Glomerular endothelial cell (primary cell): ENCODE measurements around the gene GPS1. TPM values are rescaled to one million over a fixed set of nuclear protein-coding genes. Genes with fewer than 3 reads are reported as not detected.

ENCODE experiments used
- DNase-seq: peaks from one replicate; pipeline ENCODE4 v3.0.0-alpha.2; 2011; ENCODE audit warnings: low read depth, low spot score; ENCODE audit errors: extremely low read depth
- total RNA-seq: library from RNA; depleted of rRNA; stranded (reverse); fragments of >200 nt; gene quantifications from 2 replicates; pipeline ENCODE4 v1.2.3, GENCODE V29; 2015

Gene GPS1
- total RNA-seq, 1 donor from 2014 or later: 139 TPM

DNA sequence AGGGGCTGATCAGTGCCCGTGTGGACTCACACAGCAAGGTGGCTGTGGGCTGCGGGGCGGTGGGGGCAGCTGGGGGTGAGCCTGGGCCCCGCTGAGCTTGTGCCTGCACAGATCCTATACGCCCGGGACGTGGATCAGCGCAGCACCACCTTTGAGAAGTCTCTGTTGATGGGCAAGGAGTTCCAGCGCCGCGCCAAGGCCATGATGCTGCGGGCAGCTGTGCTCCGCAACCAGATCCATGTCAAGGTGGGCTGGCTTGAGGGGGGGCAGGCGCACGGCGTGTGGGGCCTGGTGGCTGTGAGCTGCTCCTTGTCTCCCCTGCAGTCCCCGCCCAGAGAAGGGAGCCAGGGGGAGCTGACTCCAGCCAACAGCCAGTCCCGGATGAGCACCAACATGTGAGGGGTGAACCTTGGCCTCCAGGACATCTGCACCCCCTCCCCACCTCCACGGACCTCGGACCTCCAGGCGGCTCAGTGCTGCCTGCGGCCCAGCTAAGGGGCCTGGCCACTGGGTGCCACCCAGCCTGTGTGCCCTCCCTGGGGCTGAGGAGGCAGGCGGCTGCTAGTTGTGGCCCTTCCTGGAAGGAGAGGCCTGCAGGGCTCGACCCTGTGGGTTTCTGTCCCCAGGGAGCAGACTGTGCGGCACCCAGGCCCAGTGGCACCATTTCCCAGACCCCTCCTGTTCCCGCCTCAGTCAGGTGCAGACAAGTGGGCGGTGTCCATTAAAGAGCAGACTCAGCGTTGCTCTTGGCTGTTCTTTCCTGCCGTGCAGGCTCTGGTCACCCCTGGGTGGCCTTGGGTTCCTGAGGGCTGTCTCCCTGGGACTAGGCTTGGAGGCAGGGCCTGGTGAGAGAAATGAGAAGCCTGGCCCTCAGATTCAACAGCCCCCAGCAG is 5.3 kb downstream of the GPS1 start:
- no peak for DNase-seq

DNA sequence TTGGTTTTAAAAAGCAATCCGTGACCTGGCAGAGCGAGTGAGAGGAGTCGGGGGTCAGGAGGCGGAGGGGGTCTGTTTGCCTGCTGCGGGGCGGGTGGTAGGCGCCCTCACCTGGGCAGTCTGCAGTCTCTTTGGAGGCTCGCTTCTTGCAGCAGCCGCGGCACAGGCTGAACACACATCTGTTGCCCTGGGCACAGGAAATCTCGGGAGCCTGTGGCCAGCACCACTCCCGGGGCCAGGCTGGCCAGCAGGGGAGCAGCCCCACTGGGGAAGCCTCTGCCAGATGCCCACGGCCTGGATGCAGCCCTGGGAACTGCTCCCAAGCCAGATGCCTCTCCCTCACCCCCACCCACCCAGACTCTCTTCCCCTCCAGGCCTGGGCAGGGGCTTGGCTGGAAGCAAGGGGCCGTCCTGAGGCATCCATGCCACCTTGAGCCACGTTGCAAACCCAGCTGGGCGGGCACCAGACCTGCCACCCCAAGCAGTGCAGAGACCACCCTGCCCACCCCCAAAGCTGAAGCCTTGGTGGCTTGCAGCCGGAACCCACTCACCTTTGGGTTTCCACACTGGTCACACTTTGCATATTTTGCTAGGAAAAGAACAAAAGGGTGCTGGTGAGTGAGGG is 6.6 kb downstream of the GPS1 start:
- DNase-seq: no peak

- no peak for DNase-seq
Observed at GRCh38 chr17:82058855-82059249, 7.2 kb downstream of the GPS1 start.

- DNase-seq: no peak
Observed at GRCh38 chr17:82059272-82060000, 7.7 kb downstream of the GPS1 start.

DNA sequence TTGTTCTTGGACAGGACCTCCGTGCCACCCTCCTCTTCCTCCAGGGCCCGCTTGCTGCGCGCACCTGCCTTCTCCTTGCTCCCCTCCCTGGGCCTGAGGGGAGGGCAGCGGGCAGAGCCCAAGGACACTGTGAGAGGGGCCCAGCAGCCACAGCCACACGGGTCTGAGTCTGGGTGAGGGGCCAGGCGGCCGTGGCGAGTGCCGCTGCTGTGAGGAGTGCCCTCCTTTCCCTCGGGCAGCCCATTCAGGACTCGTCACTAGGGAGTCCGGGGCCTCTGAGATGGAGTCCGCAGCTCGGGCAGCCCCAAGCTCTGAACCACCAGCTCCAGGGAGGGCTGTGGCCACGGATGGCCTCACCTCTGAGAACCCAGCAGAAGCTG is 8.3 kb downstream of the GPS1 start:
- no peak for DNase-seq

- DNase-seq: no peak
Observed at GRCh38 chr17:82060614-82061013, 8.9 kb downstream of the GPS1 start.

- no peak for DNase-seq
Observed at GRCh38 chr17:82061047-82061925, 9.6 kb downstream of the GPS1 start.

- no peak for DNase-seq
Observed at GRCh38 chr17:82062076-82062983, 10.6 kb downstream of the GPS1 start.

DNA sequence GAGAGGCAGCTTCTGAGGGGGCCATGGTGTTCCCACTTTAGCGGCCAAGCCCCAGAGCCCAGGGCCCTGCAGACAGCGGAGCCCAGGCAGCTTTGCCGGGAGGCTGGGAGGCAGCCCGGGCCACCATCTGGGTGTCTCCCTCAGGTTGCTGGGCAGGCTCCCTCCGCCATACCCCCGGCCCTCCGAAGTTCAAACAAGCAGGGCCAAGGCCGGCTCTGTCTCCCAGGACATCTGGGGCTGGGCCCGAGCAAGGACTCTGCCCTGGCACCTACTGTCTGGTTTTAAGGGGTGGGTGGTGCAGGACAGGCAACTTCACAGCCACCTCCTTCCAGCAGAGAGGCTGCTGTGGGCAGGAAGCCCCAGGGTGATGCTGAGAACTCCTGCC is 11.3 kb downstream of the GPS1 start:
- DNase-seq: no peak

- DNase-seq: no peak
Observed at GRCh38 chr17:82063424-82064415, 12.0 kb downstream of the GPS1 start.

DNA sequence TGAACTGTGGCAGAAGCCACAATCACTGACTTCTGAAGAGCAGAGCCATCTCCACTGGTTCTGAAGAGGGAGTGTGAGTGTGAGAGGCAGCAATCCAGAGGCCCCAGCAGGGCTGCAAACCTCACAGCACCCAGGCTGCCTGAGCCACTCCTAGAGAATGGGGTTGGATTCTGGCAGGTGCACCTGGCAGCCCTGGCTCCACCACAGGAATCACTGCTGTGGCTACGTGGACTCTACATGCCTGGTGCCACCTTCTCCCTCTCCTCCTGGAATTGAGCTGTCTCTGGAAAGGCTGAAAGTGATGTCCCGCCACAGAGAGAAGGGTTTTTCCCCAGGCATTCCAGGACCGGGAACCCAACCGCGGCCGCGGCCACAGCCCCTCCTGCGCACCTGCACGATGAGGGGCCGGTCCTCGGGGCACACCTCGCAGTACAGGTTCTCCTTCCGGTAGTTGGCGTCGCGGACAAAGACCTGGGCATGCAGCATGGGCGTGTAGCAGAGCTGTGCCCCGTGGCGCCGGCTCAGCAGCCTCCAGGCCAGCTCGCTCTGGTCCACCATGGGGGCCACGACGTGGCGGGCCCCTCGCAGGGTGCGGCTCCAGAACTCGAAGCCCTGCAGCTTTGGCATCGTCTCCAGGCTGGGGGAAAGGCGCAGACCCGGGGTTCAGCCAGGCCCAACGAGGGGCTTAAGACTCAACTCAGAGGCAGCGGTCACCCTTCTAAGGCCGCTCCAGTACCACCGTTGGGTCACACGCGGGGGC is 12.9 kb downstream of the GPS1 start:
- no peak for DNase-seq

GRCh38 chr17:82065193-82065637 is 13.5 kb downstream of the GPS1 start:
- DNase-seq: no peak

DNA sequence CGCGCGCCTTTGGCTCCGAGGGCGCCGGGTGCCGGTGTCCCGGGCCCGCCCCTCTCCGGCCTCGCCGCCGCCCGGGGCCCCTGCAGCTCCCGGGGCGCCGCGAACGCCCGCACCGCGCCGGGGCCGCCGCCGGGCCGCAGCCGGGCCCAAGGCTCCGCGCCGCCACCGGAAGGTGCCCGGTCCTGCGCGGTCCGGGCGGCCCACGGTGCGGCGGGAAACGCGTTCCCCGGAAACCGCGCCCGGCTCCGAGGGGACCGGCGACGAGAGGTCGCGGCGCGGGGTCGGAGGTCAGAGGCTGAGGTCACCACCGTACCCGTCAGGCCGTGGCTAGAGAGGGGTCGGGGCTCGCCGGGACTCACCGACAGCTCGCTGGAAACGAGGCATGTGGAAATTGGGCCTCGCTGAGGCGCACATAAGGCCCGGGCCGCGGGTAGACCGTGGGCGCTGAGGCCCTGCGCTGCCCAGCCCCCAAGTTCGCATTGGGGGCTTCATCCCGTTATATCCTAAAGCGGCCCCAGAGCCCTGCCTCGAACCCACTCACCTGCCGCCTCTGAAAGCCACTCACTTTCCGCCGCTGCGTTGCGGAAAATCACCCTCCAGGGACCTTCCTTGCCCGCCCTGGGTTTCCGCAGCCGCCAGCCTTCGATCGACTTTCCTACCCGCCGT is 14.1 kb downstream of the GPS1 start, which contains the start of gene DUS1L:
TSS of gene DUS1L (minus strand) at position 167 of the 666 bp plus-strand sequence. CDS start 745 bp downstream, outside the sequence.
- no peak for DNase-seq

- DNase-seq: no peak
Observed at GRCh38 chr17:82070611-82071010, 18.9 kb downstream of the GPS1 start.

GRCh38 chr17:82072827-82073226 is 21.1 kb downstream of the GPS1 start:
- no peak for DNase-seq

DNA sequence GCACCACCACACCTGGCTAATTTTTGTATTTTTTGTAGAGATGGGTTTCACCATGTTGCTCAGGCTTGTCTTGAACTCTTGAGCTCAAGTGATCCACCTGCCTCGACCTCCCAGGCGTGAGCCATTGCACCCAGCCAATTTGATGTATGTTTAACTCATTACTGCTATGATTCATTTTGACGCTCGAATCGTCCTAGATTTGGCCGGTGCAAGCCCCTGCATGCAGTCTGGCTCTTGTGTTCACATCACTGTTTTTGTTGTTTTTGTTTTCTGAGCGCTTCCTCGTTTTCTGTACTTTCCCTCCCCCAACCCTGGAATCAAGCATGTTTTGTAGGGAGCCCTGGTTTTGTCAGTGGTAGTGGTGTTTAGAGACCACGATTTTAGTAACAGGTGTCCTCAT is 21.7 kb downstream of the GPS1 start:
- DNase-seq: no peak
